ENCODE data around the gene MYH7.
"Not testable (repeated sequence)": the region's sequence is repeated elsewhere in the genome, so short reads cannot be mapped to it uniquely, and the experiment has no call there.

The MYH7 gene

GRCh38 chr14:23406725-23407355 lies 28.6 kb downstream of the MYH7 start:
- DNase-seq: no peak

DNA sequence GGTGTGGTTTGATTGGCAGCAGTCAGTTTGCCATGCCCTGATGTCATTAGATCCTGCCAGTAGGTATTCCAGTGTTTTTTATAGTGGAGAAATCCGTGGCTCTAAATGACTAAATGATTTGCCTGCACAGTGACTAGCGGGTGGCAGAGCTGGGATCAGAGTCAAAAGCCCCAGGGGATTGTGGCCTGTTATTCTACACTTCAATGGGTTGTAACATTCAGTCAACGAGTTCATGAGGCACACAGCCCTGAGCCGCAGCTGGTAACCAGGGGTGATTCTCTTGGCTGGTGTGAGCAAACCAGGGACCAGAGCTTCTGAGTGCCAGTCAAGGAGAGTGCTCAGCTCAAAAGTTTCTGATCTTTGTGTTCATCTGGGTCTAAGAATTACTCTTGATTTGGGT lies 29.2 kb downstream of the MYH7 start:
- no peak for DNase-seq

DNA sequence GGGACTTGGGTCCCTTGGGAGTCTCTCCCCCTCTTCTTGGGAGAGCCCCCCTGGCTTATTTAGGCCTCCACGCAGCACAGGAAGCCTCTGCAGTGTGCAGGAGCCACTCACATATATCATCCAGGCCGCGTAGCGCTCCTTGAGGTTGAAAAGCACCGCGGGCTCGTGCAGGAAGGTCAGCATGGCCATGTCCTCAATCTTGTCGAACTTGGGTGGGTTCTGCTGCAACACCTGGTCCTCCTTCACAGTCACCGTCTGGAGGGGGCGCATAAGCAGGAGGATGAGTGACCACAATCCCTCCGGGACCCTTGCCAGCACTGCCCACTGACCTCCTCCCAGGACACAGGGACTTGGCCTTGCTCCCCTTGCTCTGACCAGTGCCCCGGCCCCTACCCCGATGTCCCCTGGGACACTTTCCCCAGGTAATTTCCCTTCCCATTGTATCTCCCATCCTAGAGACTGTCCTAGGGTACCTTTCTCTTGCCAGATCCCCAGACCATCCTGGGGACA lies 29.9 kb downstream of the MYH7 start:
- DNase-seq: no peak

- no peak for DNase-seq
Measured at GRCh38 chr14:23405096-23405495, 30.4 kb downstream of the MYH7 start.

DNA sequence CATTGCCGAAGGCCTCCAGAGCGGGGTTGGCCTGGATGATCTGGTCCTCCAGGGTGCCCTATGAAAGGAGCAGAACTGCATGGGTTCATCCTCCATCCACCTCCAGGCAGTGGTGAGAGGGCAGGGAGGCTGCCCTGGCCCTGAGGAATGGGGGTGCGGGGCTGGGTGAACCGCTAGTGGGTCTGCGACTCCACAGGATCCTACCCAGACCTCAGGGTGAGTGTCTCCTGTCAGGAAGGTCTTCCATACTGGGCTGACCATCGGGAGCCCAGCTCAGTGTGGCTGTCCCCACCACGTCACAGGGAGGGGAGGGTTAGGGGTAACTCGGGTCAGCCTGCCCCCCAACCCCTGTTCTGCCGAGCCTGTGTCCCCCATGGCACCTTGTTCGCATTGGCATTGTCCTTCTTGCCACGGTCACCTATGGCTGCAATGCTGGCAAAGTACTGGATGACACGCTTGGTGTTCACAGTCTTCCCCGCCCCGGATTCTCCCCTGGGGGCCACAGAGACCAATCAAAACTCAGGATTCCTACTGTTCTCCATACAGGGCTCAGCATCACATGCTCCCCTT lies 31.0 kb downstream of the MYH7 start:
- DNase-seq: no peak

DNA sequence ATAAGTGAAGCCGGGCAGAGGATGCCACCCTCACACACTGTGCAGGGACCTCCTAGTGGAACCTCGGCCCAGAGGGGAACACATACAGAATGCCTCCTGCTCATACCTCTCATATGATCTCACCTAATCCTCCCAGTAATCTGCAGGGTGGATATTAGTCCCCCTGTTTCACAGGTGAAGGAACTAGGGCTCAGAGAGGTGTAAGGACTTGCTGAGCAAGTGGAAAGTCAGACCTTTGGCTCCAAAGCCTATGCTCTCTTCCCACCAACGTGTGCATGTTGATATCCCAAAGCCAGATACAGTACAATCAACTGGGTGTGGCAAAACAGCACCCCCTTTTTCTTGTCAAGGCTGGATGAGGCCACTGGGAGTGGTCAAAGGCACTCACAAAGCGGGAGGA lies 31.6 kb downstream of the MYH7 start:
- no peak for DNase-seq

- DNase-seq: no peak
Measured at GRCh38 chr14:23403139-23403438, 32.4 kb downstream of the MYH7 start.

DNA sequence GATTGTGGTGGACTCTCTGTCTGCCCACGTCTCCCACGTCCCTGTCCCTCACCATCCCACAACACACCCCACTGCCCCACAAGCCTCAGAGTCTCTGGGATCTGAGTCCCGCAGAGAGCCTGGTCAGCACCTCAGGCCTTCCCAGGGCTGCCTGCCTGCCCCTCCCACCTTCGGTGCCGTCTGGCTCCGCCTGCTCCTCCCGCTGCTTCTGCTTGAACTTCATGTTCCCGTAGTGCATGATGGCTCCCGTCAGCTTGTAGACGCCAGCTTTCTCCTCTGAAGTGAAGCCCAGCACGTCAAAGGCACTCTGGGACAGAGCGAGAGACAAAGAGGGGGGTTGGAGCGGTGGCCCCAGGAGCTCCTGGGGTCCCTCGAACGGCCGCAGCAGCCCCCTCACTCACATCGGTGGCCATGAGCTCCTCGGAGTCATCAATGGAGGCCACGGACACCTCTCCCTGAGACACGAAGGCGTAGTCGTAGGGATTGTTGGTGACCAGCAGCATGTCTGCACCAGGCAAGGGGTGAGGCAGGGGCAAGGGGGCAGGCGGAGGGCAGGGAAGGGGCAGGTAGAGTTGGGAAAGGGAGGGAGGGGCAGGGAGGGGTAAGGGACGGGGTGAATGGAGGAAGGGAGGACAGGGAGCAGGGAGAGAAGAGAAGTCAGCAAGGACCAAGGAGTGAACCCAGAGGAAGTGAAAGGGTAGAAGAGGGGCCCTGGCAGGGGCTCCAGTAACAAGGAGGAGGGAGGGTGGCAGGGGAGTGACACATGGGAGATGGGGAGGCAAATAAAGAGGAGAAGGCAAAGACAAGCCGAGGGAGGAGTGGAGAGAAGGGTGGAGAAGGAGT lies 32.9 kb downstream of the MYH7 start:
- DNase-seq: no peak

GRCh38 chr14:23401291-23401690 lies 34.2 kb downstream of the MYH7 start:
- DNase-seq: no peak

DNA sequence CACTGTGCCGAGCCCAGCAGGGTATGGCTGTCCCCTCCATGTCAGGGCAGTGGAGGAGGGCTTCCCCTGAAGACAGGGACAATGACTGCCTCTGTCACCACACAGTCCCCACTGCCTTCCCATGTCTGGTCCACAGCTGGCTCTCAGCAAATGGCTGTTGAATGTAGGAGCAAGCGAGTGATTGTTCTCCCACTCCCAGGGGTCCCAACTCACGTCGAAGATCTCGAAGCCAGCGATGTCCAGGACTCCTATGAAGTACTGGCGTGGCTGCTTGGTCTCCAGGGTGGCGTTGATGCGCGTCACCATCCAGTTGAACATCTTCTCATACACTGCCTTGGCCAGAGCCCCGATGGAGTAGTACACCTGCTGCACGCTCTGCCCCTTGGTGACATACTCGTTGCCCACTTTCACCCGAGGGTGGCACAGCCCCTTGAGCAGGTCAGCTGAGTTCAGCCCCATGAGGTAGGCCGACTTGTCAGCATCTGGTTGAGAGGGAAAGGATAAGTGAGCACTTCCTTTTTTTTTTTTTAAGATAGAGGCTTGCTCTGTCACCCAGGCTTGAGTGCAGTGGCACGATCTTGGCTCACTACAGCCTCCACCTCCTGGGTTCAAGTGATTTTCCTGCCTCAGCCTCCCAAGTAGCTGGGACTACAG lies 34.8 kb downstream of the MYH7 start:
- not testable (repeated sequence) for DNase-seq

- no peak for DNase-seq
Measured at GRCh38 chr14:23399591-23399990, 35.9 kb downstream of the MYH7 start.

- no peak for DNase-seq
Measured at GRCh38 chr14:23399136-23399535, 36.3 kb downstream of the MYH7 start.

DNA sequence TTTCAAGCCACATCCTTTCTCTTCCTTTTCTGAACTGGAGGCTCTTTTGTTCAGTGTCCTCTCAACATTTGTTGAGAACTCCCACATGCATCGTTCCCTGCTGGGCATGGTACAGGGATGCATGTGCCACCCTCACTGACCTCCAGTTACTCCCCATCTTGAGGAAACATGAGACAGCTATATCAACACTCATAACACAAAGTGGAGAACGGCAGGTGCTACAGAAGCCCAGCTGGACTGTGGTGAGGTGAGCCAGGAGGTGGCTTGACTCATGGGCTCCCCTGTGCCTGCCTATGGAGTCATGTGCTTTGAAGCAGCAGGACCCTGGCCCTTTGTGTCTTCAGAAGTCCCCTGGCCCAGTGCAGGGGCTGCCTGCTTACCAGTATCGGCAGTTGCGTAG lies 37.1 kb downstream of the MYH7 start:
- no peak for DNase-seq

- no peak for DNase-seq
Measured at GRCh38 chr14:23396781-23397407, 38.6 kb downstream of the MYH7 start.

GRCh38 chr14:23396126-23396525 lies 39.3 kb downstream of the MYH7 start:
- DNase-seq: no peak

DNA sequence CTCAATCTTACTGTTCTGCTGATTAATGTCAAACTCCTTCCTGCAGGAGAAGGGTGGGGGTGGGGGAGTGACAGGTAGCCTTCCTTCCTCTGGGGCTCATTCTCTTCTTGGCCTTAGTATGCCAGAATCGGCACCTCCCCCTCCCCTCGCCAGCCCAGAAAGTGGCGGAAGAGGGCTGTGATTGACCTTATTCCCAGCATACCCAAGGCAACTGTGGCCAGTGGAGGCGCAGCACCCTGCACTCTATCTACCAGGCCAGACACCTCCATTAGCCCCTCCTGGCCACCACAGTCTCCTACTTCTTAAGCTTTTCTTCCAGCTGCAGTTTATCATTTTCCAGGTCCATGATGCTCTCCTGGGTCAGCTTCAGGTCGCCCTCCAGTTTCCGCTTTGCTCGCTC lies 42.8 kb downstream of the MYH7 start:
- DNase-seq: no peak

DNA sequence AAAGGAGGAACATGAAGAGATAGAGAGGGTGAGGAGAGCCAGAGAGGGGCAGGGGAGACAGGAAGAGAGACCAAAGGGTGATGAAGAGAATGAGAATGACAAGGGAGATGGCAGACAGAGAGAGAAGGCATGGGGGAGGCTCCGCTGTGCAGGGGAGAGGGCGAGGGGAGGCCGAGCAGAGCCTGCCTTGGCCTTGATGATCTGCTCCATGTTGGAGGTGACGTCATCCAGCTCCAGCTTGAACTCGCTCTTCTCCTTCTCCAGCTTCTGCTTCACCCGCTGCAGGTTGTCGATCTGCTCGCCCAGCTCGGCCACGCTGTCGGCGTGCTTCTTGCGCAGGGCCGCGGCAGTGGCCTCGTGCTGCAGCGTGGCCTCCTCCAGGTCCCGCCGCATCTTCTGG lies 45.6 kb downstream of the MYH7 start:
- DNase-seq: not testable (repeated sequence)

GRCh38 chr14:23389396-23389795 lies 46.1 kb downstream of the MYH7 start:
- DNase-seq: no peak

GRCh38 chr14:23388996-23389395 lies 46.5 kb downstream of the MYH7 start:
- no peak for DNase-seq

- no peak for DNase-seq
Measured at GRCh38 chr14:23387916-23388882, 47.3 kb downstream of the MYH7 start.

DNA sequence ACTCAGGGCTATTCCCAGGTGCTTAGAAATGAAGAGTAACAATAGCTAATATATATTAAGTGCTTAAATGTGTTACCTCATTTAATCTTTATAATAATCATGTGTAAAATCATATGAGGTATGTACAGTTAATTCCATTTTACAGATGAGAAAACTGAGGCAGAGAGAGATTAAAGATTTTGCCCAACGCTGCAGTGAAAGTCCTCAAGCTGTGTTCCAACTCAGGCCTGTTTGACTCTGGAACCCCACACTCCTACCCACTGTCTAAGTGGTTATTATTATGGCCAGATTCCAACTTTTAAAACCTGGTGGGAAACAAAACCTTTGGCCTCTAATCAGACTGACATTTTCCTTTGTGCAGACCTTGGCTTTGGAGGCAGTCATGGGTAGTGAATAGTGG lies 48.5 kb downstream of the MYH7 start:
- no peak for DNase-seq

- not testable (repeated sequence) for DNase-seq
Measured at GRCh38 chr14:23386266-23386657, 49.2 kb downstream of the MYH7 start.

Data from cerebellar nuclear complex (tissue), 1 donor.